GM23338 (cell line): Measurements from ENCODE around the gene ATRIP. TPM values are rescaled to one million over a fixed set of nuclear protein-coding genes. Genes with fewer than 3 reads are reported as not detected.

Source experiments
- ATAC-seq: fragments of 200-7000 bp; cut with Tn5 transposase; 3 replicates; pipeline ENCODE4 v1.9.1; 2020
- DNase-seq: peaks from one replicate; pipeline ENCODE4 v3.0.0-alpha.2; 2015; ENCODE audit warnings: low spot score
- H2AFZ ChIP-seq: fragments of 200-600 bp; sonication (generic); 2 replicates; pipeline ENCODE4 v1.8.0; 2016; ENCODE audit warnings: antibody characterized with exemption, mild to moderate bottlenecking, moderate library complexity
- H3F3A ChIP-seq: fragments of 200-600 bp; sonication (generic); replicated peaks from 2 replicates; pipeline ENCODE4 v1.8.0; 2017; ENCODE audit warnings: antibody characterized with exemption, mixed run types, low read depth
- H3K27ac ChIP-seq: fragments of 200-600 bp; sonication (generic); 2 replicates; pipeline ENCODE4 v1.6.1; 2016; ENCODE audit warnings: low read depth
- H3K27me3 ChIP-seq: fragments of 200-600 bp; sonication (generic); 2 replicates; pipeline ENCODE4 v1.8.0; 2016; ENCODE audit warnings: mild to moderate bottlenecking, mixed run types, moderate library complexity; ENCODE audit not compliant: insufficient read depth
- H3K36me3 ChIP-seq: fragments of 200-600 bp; sonication (generic); 2 replicates; pipeline ENCODE4 v1.8.0; 2016; ENCODE audit warnings: mild to moderate bottlenecking; ENCODE audit not compliant: insufficient read depth
- H3K4me1 ChIP-seq: fragments of 200-600 bp; sonication (generic); 2 replicates; pipeline ENCODE4 v1.8.0; 2016; ENCODE audit warnings: mild to moderate bottlenecking, moderate library complexity; ENCODE audit not compliant: insufficient read depth
- H3K4me2 ChIP-seq: fragments of 200-600 bp; sonication (generic); 2 replicates; pipeline ENCODE4 v1.7.1; 2017; ENCODE audit warnings: mixed run types
- H3K4me3 ChIP-seq: fragments of 200-600 bp; sonication (generic); 2 replicates; pipeline ENCODE4 v1.6.1; 2016; ENCODE audit warnings: mixed run types
- H3K79me2 ChIP-seq: fragments of 200-600 bp; sonication (generic); replicated peaks from 2 replicates; pipeline ENCODE4 v1.8.0; 2017; ENCODE audit warnings: mild to moderate bottlenecking; ENCODE audit not compliant: insufficient read depth
- H3K9me2 ChIP-seq: fragments of 200-600 bp; sonication (generic); 2 replicates; pipeline ENCODE4 v1.8.0; 2017; ENCODE audit not compliant: insufficient read depth
- H4K20me1 ChIP-seq: fragments of 200-600 bp; sonication (generic); replicated peaks from 2 replicates; pipeline ENCODE4 v1.8.0; 2017; ENCODE audit warnings: mild to moderate bottlenecking; ENCODE audit not compliant: insufficient read depth
- H3K27ac Mint-ChIP-seq: 2 replicates; pipeline ENCODE4 v1.8.0; 2020; ENCODE audit warnings: inconsistent platforms, mild to moderate bottlenecking, moderate library complexity, mixed read lengths
- H3K27me3 Mint-ChIP-seq: 3 replicates; pipeline ENCODE4 v1.8.0; 2022; ENCODE audit warnings: low read depth, mild to moderate bottlenecking, moderate library complexity, mixed read lengths, inconsistent platforms; ENCODE audit not compliant: insufficient read depth, poor library complexity
- H3K36me3 Mint-ChIP-seq: 3 replicates; pipeline ENCODE4 v1.8.0; 2021; ENCODE audit warnings: low read depth, mild to moderate bottlenecking, inconsistent platforms, moderate library complexity, mixed read lengths
- H3K4me1 Mint-ChIP-seq: 3 replicates; pipeline ENCODE4 v1.8.0; 2020; ENCODE audit warnings: mild to moderate bottlenecking, inconsistent platforms, mixed read lengths
- H3K4me3 Mint-ChIP-seq: 3 replicates; pipeline ENCODE4 v1.8.0; 2021; ENCODE audit warnings: moderate library complexity, mild to moderate bottlenecking, inconsistent platforms, mixed read lengths
- H3K9me3 Mint-ChIP-seq: 3 replicates; pipeline ENCODE4 v1.8.0; 2020; ENCODE audit warnings: moderate library complexity, mild to moderate bottlenecking, inconsistent platforms, mixed read lengths
- CTCF ChIP-seq, 2 experiments: fragments of 200-600 bp in 1 of 2; sonication (generic) in 1 of 2; conservative IDR thresholded peaks; 2 replicates each; pipeline versions ENCODE4 v1.5.1 to v1.6.1; 2016 to 2017; ENCODE audit warnings: antibody characterized with exemption in 2 of 2, low read depth in 2 of 2, mild to moderate bottlenecking in 2 of 2, moderate library complexity in 1 of 2
- ETS1 ChIP-seq: IDR thresholded peaks from 2 replicates; pipeline ENCODE4 v1.6.1; 2016; ENCODE audit warnings: antibody characterized with exemption
- EZH2 ChIP-seq: fragments of 200-600 bp; sonication (generic); IDR thresholded peaks from one replicate; pipeline ENCODE4 v1.8.0; 2017; ENCODE audit warnings: antibody characterized with exemption, mild to moderate bottlenecking, low read depth; ENCODE audit not compliant: unreplicated experiment
- JUNB ChIP-seq: IDR thresholded peaks from one replicate; pipeline ENCODE4 v1.6.1; 2016; ENCODE audit warnings: antibody characterized with exemption; ENCODE audit not compliant: unreplicated experiment
- POLR2AphosphoS5 ChIP-seq: IDR thresholded peaks from 2 replicates; pipeline ENCODE4 v1.6.1; 2016; ENCODE audit warnings: antibody characterized with exemption, low read depth
- REST ChIP-seq: IDR thresholded peaks from one replicate; pipeline ENCODE4 v1.6.1; 2018; ENCODE audit warnings: antibody characterized with exemption; ENCODE audit not compliant: unreplicated experiment
- STAT1 ChIP-seq: IDR thresholded peaks from one replicate; pipeline ENCODE4 v1.6.1; 2016; ENCODE audit warnings: antibody characterized with exemption; ENCODE audit not compliant: unreplicated experiment
- ZNF114 ChIP-seq: fragments of 250-450 bp; sonication (Bioruptor Pico); IDR thresholded peaks from 2 replicates; pipeline ENCODE4 v1.5.0; 2020; ENCODE audit warnings: mild to moderate bottlenecking, moderate library complexity
- ZNF331 ChIP-seq: fragments of 250-450 bp; sonication (Bioruptor Pico); IDR thresholded peaks from 2 replicates; pipeline ENCODE4 v1.5.0; 2020; ENCODE audit warnings: low read depth, mild to moderate bottlenecking, moderate library complexity
- ZNF462 ChIP-seq: fragments of 250-450 bp; sonication (Bioruptor Pico); IDR thresholded peaks from 2 replicates; pipeline ENCODE4 v1.5.0; 2020; ENCODE audit warnings: mild to moderate bottlenecking, moderate library complexity
- polyA plus RNA-seq: library from polyadenylated mRNA; unstranded; fragments of >200 nt; fragmentation: Nextera tagmentation; extraction: Ambion mirVana; gene quantifications from 2 replicates; pipeline ENCODE4 v1.2.1, GENCODE V29; 2016
- total RNA-seq: library from RNA; depleted of rRNA; stranded (reverse); fragments of >200 nt; shearing (Covaris generic); gene quantifications from 2 replicates; pipeline ENCODE4 v1.2.3, GENCODE V29; 2014

ATRIP gene
- total and polyA plus RNA-seq, 2 experiments from 2014 or later, result 5.8 to 17.3 TPM

- no peak for TF ChIP-seq ZNF331
- TF ChIP-seq STAT1, result no peak
- TF ChIP-seq EZH2, result no peak
- no peak for TF ChIP-seq POLR2AphosphoS5
- no peak for TF ChIP-seq ZNF114
- TF ChIP-seq CTCF (conservative IDR thresholded peaks at IDR 0.05; ENCODE audit: low read depth in 2 of 2), result no peak
These were observed 28.4 kb upstream of the ATRIP start (continued) for GRCh38 chr3:48418140-48418539.

- Histone ChIP-seq H3K27ac (no peak overlapping the region), H3K27me3 (no peaks in the 10 kb centered on the region), H3F3A (no peaks in the 10 kb centered on the region), H4K20me1 (peaks cover 16% of the 10 kb centered on the region; the same call in 1 of the 2 replicates), H2AFZ (no peak overlapping the region), H3K4me3 (no peak overlapping the region), H3K36me3 (peaks cover 11% of the 10 kb centered on the region; the same call in 1 of the 2 replicates), H3K79me2 (peaks cover 16% of the 10 kb centered on the region), H3K9me2 (no peaks in the 10 kb centered on the region), H3K4me2 (no peak overlapping the region), H3K4me1 (no peaks in the 10 kb centered on the region)
- no peak overlapping the region for H3K4me3 Mint-ChIP-seq
- no peak overlapping the region for H3K27ac Mint-ChIP-seq
- peaks cover 74% of the 10 kb centered on the region for H3K36me3 Mint-ChIP-seq
- ATAC-seq (no peak), DNase-seq (no peak)
- H3K9me3 Mint-ChIP-seq, result no peaks in the 10 kb centered on the region
- H3K27me3 Mint-ChIP-seq, result peaks cover 13% of the 10 kb centered on the region
- 0 out of 3 replicates have a peak, but pooled peaks cover 3% of the 10 kb centered on the region for H3K4me1 Mint-ChIP-seq
- TF ChIP-seq JUNB (no peak), ETS1 (no peak), REST (no peak), ZNF462 (CRISPR knock-in tag) (no peak), POLR2AphosphoS5 (no peak), EZH2 (no peak), STAT1 (no peak), ZNF114 (no peak), ZNF331 (no peak)
These were observed 27.9 kb upstream of the ATRIP start for GRCh38 chr3:48418651-48419050.
